HCT116 (cell line): ENCODE data around the gene ISOC2. TPM values are rescaled to one million over a fixed set of nuclear protein-coding genes. Genes with fewer than 3 reads are reported as not detected.

ENCODE experiments used
- ATAC-seq: fragments of 200-7000 bp; cut with Tn5 transposase; 2 replicates; pipeline ENCODE4 v1.9.1; 2020; ENCODE audit warnings: mild to moderate bottlenecking, moderate library complexity
- BruUV-seq: library from RNA; stranded (reverse); fragments of 400-500 nt; replicated peaks from 2 replicates; lab custom pipeline; 2021; lab: Mats Ljungman, UMichigan
- CTCF ChIA-PET: fragments of 300-600 bp; sonication (Branson Sonifier 250); formaldehyde crosslinking; loops from one replicate; lab custom pipeline; 2021; ENCODE audit warnings: antibody characterized with exemption; lab: Charles Lee
- POLR2A ChIA-PET: fragments of 300-600, 350-600 bp; sonication (Branson Sonifier 250); formaldehyde crosslinking; loops from one replicate; lab custom pipeline; 2021; ENCODE audit warnings: antibody characterized with exemption; lab: Charles Lee
- RAD21 ChIA-PET, 2 experiments: fragments of 300-600 bp; sonication (Branson Sonifier 250); formaldehyde crosslinking; loops; one replicate each; lab custom pipeline; 2023; ENCODE audit warnings: low total read pairs in 2 of 2; ENCODE audit not compliant: uncharacterized antibody in 2 of 2, unreplicated experiment in 2 of 2, low non-redundant PET in 1 of 2; lab: Charles Lee
- DNase-seq: peaks from one replicate; pipeline ENCODE4 v3.0.0-alpha.2; 2010; ENCODE audit warnings: low read depth, low spot score
- H2AFZ ChIP-seq: fragments of 200-600 bp; shearing (Covaris generic), sonication (generic); 2 replicates; pipeline ENCODE4 v1.6.1; 2017; ENCODE audit warnings: low read depth, mixed run types, mixed read lengths, antibody characterized with exemption, low read length; ENCODE audit not compliant: poor library complexity, severe bottlenecking
- H3K27ac ChIP-seq: 2 replicates; pipeline ENCODE4 v1.5.1; 2012; ENCODE audit warnings: low read depth, low read length
- H3K27me3 ChIP-seq: fragments of 200-600 bp; sonication (generic); 2 replicates; pipeline ENCODE4 v1.6.1; 2016; ENCODE audit warnings: mixed run types, low read length, mixed read lengths; ENCODE audit not compliant: insufficient read depth
- H3K36me3 ChIP-seq, 2 experiments: fragments of 200-500 bp in 1 of 2; fragments of 200-600 bp in 1 of 2; sonication (Bioruptor generic) in 1 of 2; sonication (generic) in 1 of 2; 2 replicates each; pipeline versions ENCODE4 v1.5.1 to v1.6.1; 2014 to 2016; ENCODE audit warnings: low read length in 2 of 2, inconsistent platforms in 1 of 2, mixed read lengths in 1 of 2, mixed run types in 1 of 2; ENCODE audit not compliant: insufficient read depth in 2 of 2, control insufficient read depth in 1 of 2
- H3K4me1 ChIP-seq, 2 experiments: fragments of 200-600 bp in 1 of 2; sonication (generic) in 1 of 2; 2 replicates each; pipeline versions ENCODE4 v1.5.1 to v1.6.1; 2012 to 2017; ENCODE audit warnings: low read length in 2 of 2, inconsistent platforms in 1 of 2, mild to moderate bottlenecking in 1 of 2, mixed read lengths in 1 of 2, mixed run types in 1 of 2, moderate library complexity in 1 of 2; ENCODE audit not compliant: insufficient read depth in 2 of 2, control insufficient read depth in 1 of 2
- H3K4me2 ChIP-seq: fragments of 200-600 bp; sonication (generic); 2 replicates; pipeline ENCODE4 v1.6.1; 2017; ENCODE audit warnings: mixed run types, low read length, mixed read lengths
- H3K4me3 ChIP-seq, 2 experiments: fragments of 200-600 bp in 1 of 2; sonication (generic) in 1 of 2; replicated peaks in 1 of 2; 2 replicates each; pipeline ENCODE4 v1.5.1; 2011 to 2016; ENCODE audit warnings: low read length in 2 of 2, control low read depth in 1 of 2, low read depth in 1 of 2, mild to moderate bottlenecking in 1 of 2, mixed read lengths in 1 of 2, mixed run types in 1 of 2
- H3K79me2 ChIP-seq: fragments of 200-600 bp; sonication (generic); 2 replicates; pipeline ENCODE4 v1.6.1; 2017; ENCODE audit warnings: mild to moderate bottlenecking, mixed run types, low read length, moderate library complexity, mixed read lengths; ENCODE audit not compliant: insufficient read depth
- H3K9ac ChIP-seq: fragments of 200-600 bp; sonication (generic); 2 replicates; pipeline ENCODE4 v1.6.1; 2016; ENCODE audit warnings: low read length, mixed read lengths
- H3K9me2 ChIP-seq: fragments of 200-600 bp; sonication (generic), shearing (Covaris generic); 2 replicates; pipeline ENCODE4 v1.6.1; 2017; ENCODE audit warnings: mixed run types, mild to moderate bottlenecking, moderate library complexity; ENCODE audit not compliant: insufficient read depth
- H3K9me3 ChIP-seq, 2 experiments: fragments of 200-500 bp in 1 of 2; fragments of 200-600 bp in 1 of 2; sonication (Bioruptor generic) in 1 of 2; sonication (generic) in 1 of 2; 2 replicates each; pipeline ENCODE4 v1.6.1; 2014 to 2017; ENCODE audit warnings: low read length in 2 of 2, mixed read lengths in 2 of 2, inconsistent platforms in 1 of 2, low read depth in 1 of 2, mild to moderate bottlenecking in 1 of 2, mixed run types in 1 of 2, moderate library complexity in 1 of 2; ENCODE audit not compliant: control insufficient read depth in 1 of 2, insufficient read depth in 1 of 2
- H4K20me1 ChIP-seq: fragments of 200-600 bp; sonication (generic), shearing (Covaris generic); 2 replicates; pipeline ENCODE4 v1.6.1; 2017; ENCODE audit warnings: mixed run types, mild to moderate bottlenecking, moderate library complexity; ENCODE audit not compliant: insufficient read depth
- CEBPB ChIP-seq: IDR thresholded peaks from 2 replicates; pipeline ENCODE4 v1.6.1; 2012; ENCODE audit warnings: low read depth
- CTCF ChIP-seq, 3 experiments: fragments of 200-600 bp in 1 of 3; sonication (generic) in 1 of 3; IDR thresholded peaks in 2 of 3; conservative IDR thresholded peaks in 1 of 3; 2 replicates each; pipeline ENCODE4 v1.5.1; 2012 to 2017; ENCODE audit warnings: low read depth in 2 of 3, low read length in 2 of 3, antibody characterized with exemption in 1 of 3, borderline replicate concordance in 1 of 3, control low read depth in 1 of 3, mild to moderate bottlenecking in 1 of 3, mixed read lengths in 1 of 3, mixed run types in 1 of 3, moderate library complexity in 1 of 3; ENCODE audit not compliant: insufficient read depth in 1 of 3
- EGR1 ChIP-seq: IDR thresholded peaks from 2 replicates; pipeline ENCODE4 v1.6.1; 2012; ENCODE audit warnings: low read depth
- EZH2 ChIP-seq: fragments of 200-600 bp; sonication (generic); IDR thresholded peaks from 2 replicates; pipeline ENCODE4 v1.6.1; 2017; ENCODE audit warnings: antibody characterized with exemption, mixed run types
- FOSL1 ChIP-seq: IDR thresholded peaks from 2 replicates; pipeline ENCODE4 v1.6.1; 2012; ENCODE audit warnings: low read depth
- JUND ChIP-seq: IDR thresholded peaks from 2 replicates; pipeline ENCODE4 v1.6.1; 2012
- MAX ChIP-seq: IDR thresholded peaks from 2 replicates; pipeline ENCODE4 v1.6.1; 2012
- POLR2A ChIP-seq: IDR thresholded peaks from 2 replicates; pipeline ENCODE4 v1.7.0; 2011; ENCODE audit warnings: borderline replicate concordance; ENCODE audit not compliant: insufficient read depth, insufficient read length; ENCODE audit errors: extremely low read depth
- RAD21 ChIP-seq: IDR thresholded peaks from 2 replicates; pipeline ENCODE4 v1.6.1; 2012; ENCODE audit warnings: low read depth, mild to moderate bottlenecking
- SP1 ChIP-seq: IDR thresholded peaks from 2 replicates; pipeline ENCODE4 v1.6.1; 2012; ENCODE audit warnings: low read depth
- TCF7L2 ChIP-seq: IDR thresholded peaks from 2 replicates; pipeline ENCODE4 v1.7.0; 2011; ENCODE audit warnings: borderline replicate concordance, inconsistent platforms; ENCODE audit not compliant: insufficient read depth, insufficient read length; ENCODE audit errors: extremely low read depth
- ZNF274 ChIP-seq: fragments of 200-500 bp; sonication (Bioruptor generic); IDR thresholded peaks from 2 replicates; pipeline ENCODE4 v1.6.1; 2014; ENCODE audit warnings: mild to moderate bottlenecking, low read depth, low read length, inconsistent platforms
- intact Hi-C: fragments of 100-400 bp; cut with micrococcal nuclease; formaldehyde crosslinking; loops from 2 replicates; pipeline ENCODE4 v1.10.0; 2022
- total RNA-seq: library from RNA; stranded (reverse); gene quantifications from one replicate; pipeline ENCODE4 v1.2.1, GENCODE V29; 2021; ENCODE audit not compliant: unreplicated experiment
- TF ChIP-seq, protein P1 (sequence below): IDR thresholded peaks from 2 replicates; pipeline ENCODE4 v1.6.1; 2012

ISOC2 gene
- total RNA-seq, 1 experiment from 2014 or later: 56.8 TPM

- intact Hi-C loops: no loop called here
- H3K9me3 ChIP-seq: no peaks in the 10 kb centered on the region
- CTCF ChIA-PET: no interaction called here
- no TSS peak for BruUV-seq
- POLR2A ChIA-PET: no interaction called here
- H3K9ac ChIP-seq: no peak overlapping the region
- no peaks in the 10 kb centered on the region for H4K20me1 ChIP-seq
- no peaks in the 10 kb centered on the region for H3K27me3 ChIP-seq
- H3K79me2 ChIP-seq: peaks cover 26% of the 10 kb centered on the region
- RAD21 ChIA-PET: no interaction called here
- no peaks in the 10 kb centered on the region for H3K36me3 ChIP-seq
- H3K27ac ChIP-seq: no peak overlapping the region
- no peak overlapping the region for H3K4me2 ChIP-seq
- no peak overlapping the region for H3K4me3 ChIP-seq
- no peaks in the 10 kb centered on the region for H3K9me2 ChIP-seq
- no peak for TF ChIP-seq TCF7L2
- TF ChIP-seq FOSL1: no peak
- TF ChIP-seq ZNF274: no peak
- no peak for TF ChIP-seq JUND
- TF ChIP-seq RAD21: no peak
- no peak for TF ChIP-seq SP1
- no peak for TF ChIP-seq CTCF (IDR thresholded peaks at IDR 0.05 in 2 of 3, conservative IDR thresholded peaks at IDR 0.05 in 1 of 3; ENCODE audit: borderline replicate concordance in 1 of 3, insufficient read depth in 1 of 3, low read depth in 2 of 3, low read length in 2 of 3)
- no peak for TF ChIP-seq CEBPB
- TF ChIP-seq EGR1: no peak
- TF ChIP-seq, protein P1, sequence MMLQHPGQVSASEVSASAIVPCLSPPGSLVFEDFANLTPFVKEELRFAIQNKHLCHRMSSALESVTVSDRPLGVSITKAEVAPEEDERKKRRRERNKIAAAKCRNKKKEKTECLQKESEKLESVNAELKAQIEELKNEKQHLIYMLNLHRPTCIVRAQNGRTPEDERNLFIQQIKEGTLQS: no peak
- no peak for TF ChIP-seq POLR2A
- TF ChIP-seq EZH2: no peak
- no peak for TF ChIP-seq MAX
- H3K4me1 ChIP-seq: peaks cover 19 to 37% of the 10 kb centered on the region in 2 experiments
- no peak for DNase-seq
- no peak overlapping the region for H2AFZ ChIP-seq
- no peak for ATAC-seq
Observed at GRCh38 chr19:55482156-55482961, 20.9 kb upstream of the ISOC2 start.
